GM13976 (cell line): Measurements from ENCODE around the gene OSBPL9.
"Not testable (repeated sequence)": the region's sequence is repeated elsewhere in the genome, so short reads cannot be mapped to it uniquely, and the experiment has no call there.

ENCODE experiments used
- DNase-seq: peaks from one replicate; pipeline ENCODE4 v3.0.0; 2012; ENCODE audit warnings: low spot score
- CTCF ChIP-seq: IDR thresholded peaks from 2 replicates; pipeline ENCODE4 v1.5.1; 2012; ENCODE audit warnings: borderline replicate concordance, mild to moderate bottlenecking; ENCODE audit not compliant: insufficient read depth; ENCODE audit errors: extremely low read depth, missing control alignments, control extremely low read depth
- in situ Hi-C: fragments of 300-500 bp; cut with MboI; formaldehyde crosslinking; loops from one replicate; pipeline ENCODE4 v1.12.0; 2022; ENCODE audit warnings: low sequenced_read_pairs, mixed read lengths, inconsistent platforms; ENCODE audit not compliant: unreplicated experiment

The OSBPL9 gene

GRCh38 chr1:51689643-51690042 lies 72.8 kb downstream of the OSBPL9 start:
- TF ChIP-seq CTCF, result no peak
- in situ Hi-C loops, result no loop called here

GRCh38 chr1:51690285-51690961 lies 73.5 kb downstream of the OSBPL9 start:
- TF ChIP-seq CTCF, result no peak
- no peak for DNase-seq
- in situ Hi-C loops, result no loop called here

More at GRCh38 chr1:51689643-51690042, 72.8 kb downstream of the OSBPL9 start:
- DNase-seq, result no peak

- in situ Hi-C loops, result no loop called here
- DNase-seq, result no peak
- TF ChIP-seq CTCF, result no peak
These were observed 75.0 kb downstream of the OSBPL9 start for GRCh38 chr1:51691920-51692319.

- in situ Hi-C loops, result no loop called here
- TF ChIP-seq CTCF, result no peak
These were observed 76.7 kb downstream of the OSBPL9 start for GRCh38 chr1:51693419-51694155.

GRCh38 chr1:51697166-51697565 lies 80.3 kb downstream of the OSBPL9 start:
- no peak for DNase-seq
- TF ChIP-seq CTCF, result no peak
- in situ Hi-C loops, result no loop called here

More at GRCh38 chr1:51693419-51694155, 76.7 kb downstream of the OSBPL9 start:
- no peak for DNase-seq

GRCh38 chr1:51699391-51699790 lies 82.5 kb downstream of the OSBPL9 start:
- in situ Hi-C loops, result no loop called here
- no peak for TF ChIP-seq CTCF
- no peak for DNase-seq

DNA sequence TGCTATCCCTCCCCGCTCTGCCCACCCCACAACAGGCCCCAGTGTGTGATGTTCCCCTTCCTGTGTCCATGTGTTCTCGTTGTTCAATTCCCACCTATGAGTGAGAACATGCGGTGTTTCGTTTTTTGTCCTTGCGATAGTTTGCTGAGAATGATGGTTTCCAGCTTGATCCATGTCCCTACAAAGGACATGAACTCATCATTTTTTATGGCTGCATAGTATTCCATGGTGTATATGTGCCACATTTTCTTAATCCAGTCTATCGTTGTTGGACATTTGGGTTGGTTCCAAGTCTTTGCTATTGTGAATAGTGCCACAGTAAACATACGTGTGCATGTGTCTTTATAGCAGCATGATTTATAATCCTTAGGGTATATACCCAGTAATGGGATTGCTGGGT lies 84.9 kb downstream of the OSBPL9 start:
- in situ Hi-C loops, DNase-seq: not testable (repeated sequence)

DNA sequence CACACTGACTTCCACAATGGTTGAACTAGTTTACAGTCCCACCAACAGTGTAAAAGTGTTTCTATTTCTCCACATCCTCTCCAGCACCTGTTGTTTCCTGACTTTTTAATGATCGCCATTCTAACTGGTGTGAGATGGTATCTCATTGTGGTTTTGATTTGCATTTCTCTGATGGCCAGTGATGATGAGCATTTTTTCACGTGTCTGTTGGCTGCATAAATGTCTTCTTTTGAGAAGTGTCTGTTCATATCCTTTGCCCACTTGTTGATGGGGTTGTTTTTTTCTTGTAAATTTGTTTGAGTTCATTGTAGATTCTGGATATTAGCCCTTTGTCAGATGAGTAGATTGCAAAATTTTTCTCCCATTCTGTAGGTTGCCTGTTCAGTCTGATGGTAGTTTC lies 85.3 kb downstream of the OSBPL9 start:
- DNase-seq, in situ Hi-C loops: not testable (repeated sequence)
